GM12801 (cell line): ENCODE measurements around the gene LRG1.

Source experiments
- TF ChIP-seq, protein P1 (sequence below): IDR thresholded peaks from one replicate; pipeline ENCODE4 v1.5.1; 2011; ENCODE audit warnings: control low read depth; ENCODE audit not compliant: insufficient read length; ENCODE audit errors: extremely low read depth

LRG1 gene

DNA sequence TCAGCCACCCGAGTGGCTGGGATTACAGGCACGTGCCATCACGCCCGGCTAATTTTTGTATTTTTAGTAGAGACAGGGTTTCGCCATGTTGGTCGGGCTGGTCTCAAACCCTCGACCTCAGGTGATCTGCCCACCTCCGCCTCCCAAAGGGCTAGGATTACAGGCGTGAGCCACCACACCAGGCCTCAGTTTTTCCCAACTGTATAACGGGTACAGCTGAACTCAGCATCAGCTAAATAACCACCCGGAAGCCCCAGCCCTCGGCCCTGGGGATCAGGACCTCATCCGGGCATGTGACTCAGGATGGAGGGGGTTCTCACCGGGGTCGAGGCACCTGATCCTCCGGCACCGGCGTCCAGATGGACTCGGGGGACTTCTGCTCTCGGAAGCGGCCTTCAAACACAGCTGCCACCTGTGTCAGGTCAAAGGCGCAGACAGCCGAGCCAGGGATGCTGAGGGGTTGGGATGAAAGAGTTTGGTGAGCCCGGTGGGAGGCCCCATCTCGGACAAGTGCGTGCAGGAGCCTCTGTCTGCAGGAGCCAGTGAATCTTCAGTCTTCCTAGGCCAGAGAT, 10.7 kb upstream of the LRG1 start:
- TF ChIP-seq, protein P1, sequence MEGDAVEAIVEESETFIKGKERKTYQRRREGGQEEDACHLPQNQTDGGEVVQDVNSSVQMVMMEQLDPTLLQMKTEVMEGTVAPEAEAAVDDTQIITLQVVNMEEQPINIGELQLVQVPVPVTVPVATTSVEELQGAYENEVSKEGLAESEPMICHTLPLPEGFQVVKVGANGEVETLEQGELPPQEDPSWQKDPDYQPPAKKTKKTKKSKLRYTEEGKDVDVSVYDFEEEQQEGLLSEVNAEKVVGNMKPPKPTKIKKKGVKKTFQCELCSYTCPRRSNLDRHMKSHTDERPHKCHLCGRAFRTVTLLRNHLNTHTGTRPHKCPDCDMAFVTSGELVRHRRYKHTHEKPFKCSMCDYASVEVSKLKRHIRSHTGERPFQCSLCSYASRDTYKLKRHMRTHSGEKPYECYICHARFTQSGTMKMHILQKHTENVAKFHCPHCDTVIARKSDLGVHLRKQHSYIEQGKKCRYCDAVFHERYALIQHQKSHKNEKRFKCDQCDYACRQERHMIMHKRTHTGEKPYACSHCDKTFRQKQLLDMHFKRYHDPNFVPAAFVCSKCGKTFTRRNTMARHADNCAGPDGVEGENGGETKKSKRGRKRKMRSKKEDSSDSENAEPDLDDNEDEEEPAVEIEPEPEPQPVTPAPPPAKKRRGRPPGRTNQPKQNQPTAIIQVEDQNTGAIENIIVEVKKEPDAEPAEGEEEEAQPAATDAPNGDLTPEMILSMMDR: no peak

DNA sequence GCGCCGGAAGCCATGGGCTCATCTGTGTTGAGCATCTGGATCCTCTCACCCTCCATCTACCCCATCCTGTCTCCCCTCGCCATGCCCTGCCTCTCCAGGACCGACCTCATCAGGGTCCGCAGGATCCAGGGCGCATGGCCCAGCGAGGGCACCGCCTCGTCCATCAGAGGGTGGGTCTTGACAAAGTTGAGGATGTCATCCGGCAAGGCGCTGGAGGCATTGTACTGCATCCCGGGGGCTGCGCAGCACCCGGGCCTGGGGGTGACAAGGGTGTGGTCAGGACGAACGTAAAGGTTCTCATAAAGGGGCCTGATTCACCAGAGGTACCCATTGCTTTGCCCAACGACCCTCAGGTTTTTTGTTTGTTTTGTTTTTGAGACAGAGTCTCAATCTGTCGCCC, 10.2 kb upstream of the LRG1 start:
- TF ChIP-seq, protein P1: no peak

DNA sequence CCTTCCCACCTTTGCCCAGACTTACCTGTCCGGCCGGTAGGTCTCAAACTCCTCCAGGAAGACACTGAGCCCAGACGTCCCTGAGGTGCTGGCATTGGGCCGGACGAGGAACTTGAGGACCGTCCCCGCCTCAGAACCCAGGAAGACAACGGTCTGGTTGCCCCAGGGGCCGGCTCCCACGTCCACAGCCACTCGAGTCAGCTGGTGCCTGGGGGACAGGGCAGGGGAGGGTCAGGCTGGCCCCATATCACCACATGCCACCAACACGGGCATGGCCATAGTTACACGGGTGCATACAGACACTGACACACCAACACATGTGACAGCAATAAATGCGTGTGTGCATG, 8.4 kb upstream of the LRG1 start:
- TF ChIP-seq, protein P1: no peak

DNA sequence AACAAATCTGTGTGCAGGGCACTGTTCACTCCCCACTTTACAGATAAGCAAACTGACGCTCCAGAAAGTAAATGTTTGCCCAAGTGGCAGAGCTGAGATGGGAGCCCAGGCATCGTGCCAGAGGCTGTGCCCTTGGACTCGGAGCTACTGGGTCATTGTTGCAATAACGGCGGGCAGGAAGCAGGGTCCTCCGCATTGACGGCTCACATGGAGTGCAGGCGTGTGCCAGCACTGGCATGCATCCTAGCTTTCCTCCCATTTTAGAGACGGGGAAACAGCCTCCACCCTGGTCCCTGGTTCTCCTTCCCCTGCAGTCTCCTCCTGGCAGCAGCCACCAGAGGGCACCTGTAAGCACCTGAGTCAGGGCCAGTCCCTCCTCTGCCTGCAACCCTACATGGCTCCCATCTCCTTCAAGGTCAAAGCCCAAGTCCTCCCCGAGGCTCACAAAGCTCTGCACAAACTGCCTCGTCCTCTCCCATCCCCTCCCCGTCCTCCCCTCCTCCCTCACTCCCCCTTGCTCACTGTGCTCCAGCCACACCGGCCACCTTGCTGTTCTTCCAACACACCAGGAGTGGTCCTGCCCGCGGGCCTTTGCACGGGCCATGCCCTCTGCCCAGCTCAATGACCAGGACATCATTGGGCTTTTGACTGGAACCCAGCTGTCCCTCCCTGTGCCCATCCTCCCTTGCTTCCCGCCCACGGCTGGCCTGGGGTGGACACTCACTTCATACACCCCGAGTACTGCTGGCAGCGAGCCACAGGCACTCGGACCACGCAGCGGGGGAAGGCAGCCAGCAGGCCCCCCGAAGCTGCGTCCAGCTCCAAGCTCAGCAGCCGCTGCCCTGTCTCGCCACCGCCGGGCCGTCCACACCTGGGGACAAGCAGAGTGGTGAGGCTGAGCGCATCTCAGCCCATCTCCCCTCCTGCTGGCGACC, 7.7 kb upstream of the LRG1 start:
- TF ChIP-seq, protein P1: no peak

DNA sequence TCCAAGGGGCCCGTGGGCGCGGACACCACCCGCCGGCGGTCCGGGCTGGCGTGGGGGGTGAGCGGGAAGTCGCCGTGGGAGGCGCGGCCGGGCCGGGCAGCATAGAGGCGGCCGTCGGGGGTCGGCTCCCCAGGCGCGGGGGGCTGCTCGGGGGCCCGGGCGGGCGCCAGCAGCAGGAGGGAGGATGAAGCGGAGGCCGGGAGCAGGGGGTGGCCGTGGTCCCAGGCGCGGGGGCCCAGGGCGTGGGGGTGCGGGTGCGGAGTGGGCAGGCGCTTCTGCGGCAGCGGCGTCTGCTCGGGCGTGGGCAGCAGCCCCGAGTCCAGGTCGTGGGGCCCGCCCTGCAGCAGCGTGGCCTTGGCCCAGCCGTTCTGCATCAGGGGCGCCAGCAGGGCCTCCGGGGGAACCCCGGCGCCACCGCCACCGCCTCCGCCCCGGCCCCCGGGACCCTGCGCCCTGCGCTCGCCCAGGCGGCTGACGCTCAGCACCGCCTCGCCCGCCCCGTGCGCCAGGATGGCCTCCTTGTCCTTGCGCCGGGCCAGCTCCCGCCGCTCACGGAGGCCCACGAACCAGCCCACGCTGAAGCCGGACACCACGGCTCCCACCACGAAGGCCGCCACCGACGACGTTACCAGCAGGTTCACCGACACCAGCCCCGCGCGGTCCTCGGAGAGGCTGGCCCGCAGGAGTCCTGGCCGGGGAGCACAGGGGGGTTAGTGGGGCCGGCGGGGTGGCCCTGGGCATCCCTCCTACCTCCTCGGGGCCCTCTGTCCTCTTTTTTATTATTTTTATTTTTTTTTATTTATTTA, 4.2 kb upstream of the LRG1 start:
- TF ChIP-seq, protein P1: no peak

DNA sequence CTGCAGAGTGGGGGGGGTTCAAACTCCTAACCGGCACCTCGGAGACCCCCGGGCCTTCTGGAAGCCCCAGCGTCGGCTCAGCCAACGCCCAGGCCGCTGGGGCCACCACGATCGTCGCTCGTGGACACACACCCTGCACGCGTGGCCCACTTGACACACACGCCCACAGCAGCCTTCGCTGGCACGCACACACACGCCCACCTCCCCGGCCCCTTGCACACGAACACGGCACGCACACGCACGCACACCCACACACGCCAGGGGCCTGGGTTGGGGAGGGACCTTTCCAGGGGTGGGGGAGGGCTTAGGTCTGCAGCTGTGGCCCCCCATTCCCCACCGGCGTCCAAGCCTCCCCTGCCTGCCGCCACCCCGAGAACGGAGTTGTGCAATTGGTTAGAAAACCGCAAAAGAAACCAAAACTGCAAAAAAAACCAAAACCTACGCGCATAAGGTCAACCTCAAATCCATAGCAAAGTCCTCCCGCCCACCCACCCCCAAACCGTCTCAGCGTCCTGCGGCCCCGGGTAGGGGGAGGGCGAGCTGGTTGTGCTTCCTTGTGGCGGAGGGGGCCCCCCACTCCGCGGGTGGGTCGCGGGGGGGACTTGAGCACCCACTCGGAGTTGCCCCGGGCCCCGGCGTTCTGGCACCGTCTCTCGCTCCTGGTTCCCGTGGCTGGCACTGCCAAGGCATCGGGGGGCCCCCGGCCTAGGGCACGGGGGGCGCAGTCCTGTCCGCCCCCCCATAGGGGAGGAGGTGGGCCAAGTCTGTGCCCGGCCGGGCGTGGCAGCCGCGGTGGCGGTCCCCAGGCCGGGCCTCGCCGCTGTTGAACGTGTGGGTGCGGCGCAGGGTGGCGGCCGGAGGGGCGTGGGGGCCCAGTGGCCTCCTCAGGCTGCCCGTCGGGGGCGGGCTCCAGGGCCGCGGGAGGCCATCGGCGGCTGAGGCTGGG, 3.3 kb upstream of the LRG1 start:
- TF ChIP-seq, protein P1: no peak
